Islet of Langerhans (tissue), 1 donor: ENCODE data around the gene SLC34A3.

Source experiments
- FAIRE-seq: peaks from one replicate; lab custom pipeline; 2011; peaks lifted over from hg19 to GRCh38; lab: Jason Lieb, UNC

The SLC34A3 gene

GRCh38 chr9:137198051-137198901, 32.4 kb upstream of the SLC34A3 start:
- no peak for FAIRE-seq

GRCh38 chr9:137198902-137199283, 31.8 kb upstream of the SLC34A3 start:
- FAIRE-seq = no peak

- no peak for FAIRE-seq
These were observed 31.1 kb upstream of the SLC34A3 start for GRCh38 chr9:137199411-137200121.

- peak; percentile 81 for FAIRE-seq
These were observed 30.1 kb upstream of the SLC34A3 start, which contains the start of gene TPRN for GRCh38 chr9:137200311-137201204. Gene TPRN (minus strand): TSS chr9:137200741. CDS start chr9:137200711, 30 bp downstream.

GRCh38 chr9:137201205-137201868, 29.4 kb upstream of the SLC34A3 start:
- no peak for FAIRE-seq

GRCh38 chr9:137202966-137203365, 27.7 kb upstream of the SLC34A3 start:
- FAIRE-seq = no peak

- no peak for FAIRE-seq
These were observed 26.0 kb upstream of the SLC34A3 start for GRCh38 chr9:137204731-137205125.

- FAIRE-seq = no peak
These were observed 25.3 kb upstream of the SLC34A3 start, which contains the start of the genes NDOR1 and TMEM203 for GRCh38 chr9:137205126-137206069. Gene NDOR1 (plus strand): TSS chr9:137205700. CDS start chr9:137205778, 78 bp downstream. Gene TMEM203 (minus strand): TSS chr9:137205648. CDS start chr9:137205414, 234 bp downstream.

- FAIRE-seq = no peak
These were observed 24.1 kb upstream of the SLC34A3 start for GRCh38 chr9:137206602-137207001.

- FAIRE-seq = no peak
These were observed 19.2 kb upstream of the SLC34A3 start for GRCh38 chr9:137211532-137211931.

- no peak for FAIRE-seq
These were observed 18.2 kb upstream of the SLC34A3 start for GRCh38 chr9:137212520-137212919.

GRCh38 chr9:137213160-137214060, 17.3 kb upstream of the SLC34A3 start:
- FAIRE-seq = no peak

- no peak for FAIRE-seq
These were observed 16.1 kb upstream of the SLC34A3 start for GRCh38 chr9:137214620-137215019.

- no peak for FAIRE-seq
These were observed 15.3 kb upstream of the SLC34A3 start for GRCh38 chr9:137215196-137215986.

GRCh38 chr9:137216188-137216965, 14.3 kb upstream of the SLC34A3 start:
- no peak for FAIRE-seq

- no peak for FAIRE-seq
These were observed 13.2 kb upstream of the SLC34A3 start for GRCh38 chr9:137217276-137218211.
